ENCODE data around the gene BIK.
"Not testable (repeated sequence)": the region's sequence is repeated elsewhere in the genome, so short reads cannot be mapped to it uniquely, and the experiment has no call there.

BIK gene

GRCh38 chr22:43110444-43110926 is at the start of gene BIK:
TSS of gene BIK (plus strand) at chr22:43110750. CDS start at chr22:43124023, 13,273 bp downstream.
- peak in 3 of 4 experiments; percentile 11 to 22 (median 18) for DNase-seq

GRCh38 chr22:43066134-43066533 is 44.4 kb upstream of the BIK start:
- no peak for DNase-seq

GRCh38 chr22:43066844-43067385 is 43.6 kb upstream of the BIK start:
- no peak for DNase-seq

- no peak for DNase-seq
These were observed 33.3 kb upstream of the BIK start for GRCh38 chr22:43077121-43077877.

GRCh38 chr22:43078522-43078921 is 32.0 kb upstream of the BIK start:
- DNase-seq = no peak

GRCh38 chr22:43079742-43080141 is 30.8 kb upstream of the BIK start:
- no peak for DNase-seq

GRCh38 chr22:43080616-43081015 is 29.9 kb upstream of the BIK start:
- no peak for DNase-seq

- no peak for DNase-seq
These were observed 28.6 kb upstream of the BIK start for GRCh38 chr22:43081968-43082367.

- no peak for DNase-seq
These were observed 24.6 kb upstream of the BIK start for GRCh38 chr22:43085658-43086606.

- DNase-seq = no peak
These were observed 21.9 kb upstream of the BIK start for GRCh38 chr22:43088627-43088983.

- DNase-seq = peak; percentile 70 to 89 (median 76)
These were observed 21.4 kb upstream of the BIK start, which contains the start of gene TTLL1 for GRCh38 chr22:43088984-43089717. TSS of gene TTLL1 (minus strand) at chr22:43089391. CDS start at chr22:43075586, 13,805 bp downstream.

GRCh38 chr22:43090130-43090789 is 20.3 kb upstream of the BIK start:
- no peak for DNase-seq

- DNase-seq = no peak
These were observed 18.5 kb upstream of the BIK start for GRCh38 chr22:43092085-43092484.

GRCh38 chr22:43094085-43094484 is 16.5 kb upstream of the BIK start:
- no peak for DNase-seq

- DNase-seq = no peak
These were observed 16.0 kb upstream of the BIK start for GRCh38 chr22:43094551-43094950.

- DNase-seq = no peak
These were observed 14.1 kb upstream of the BIK start for GRCh38 chr22:43096420-43096819.

- no peak for DNase-seq
These were observed 12.2 kb upstream of the BIK start for GRCh38 chr22:43098356-43098755.

GRCh38 chr22:43099095-43099494 is 11.5 kb upstream of the BIK start:
- no peak for DNase-seq

GRCh38 chr22:43100225-43100624 is 10.3 kb upstream of the BIK start:
- no peak for DNase-seq

GRCh38 chr22:43101306-43101705 is 9.2 kb upstream of the BIK start:
- no peak for DNase-seq

- DNase-seq = not testable (repeated sequence)
These were observed 6.4 kb upstream of the BIK start for GRCh38 chr22:43104056-43104625.

GRCh38 chr22:43104950-43105349 is 5.6 kb upstream of the BIK start:
- not testable (repeated sequence) for DNase-seq

Measured in activated CD4-positive, CD25-positive, alpha-beta regulatory T cell (primary cell).